Panc1 (cell line): ENCODE data around the gene TSHZ2.

Experiments used
- CTCF ChIP-seq: fragments of 450-650 bp; IDR thresholded peaks from 2 replicates; pipeline ENCODE4 v1.5.1; 2017; ENCODE audit warnings: mild to moderate bottlenecking
- POLR2AphosphoS5 ChIP-seq: IDR thresholded peaks from 2 replicates; pipeline ENCODE4 v1.6.1; 2012; ENCODE audit warnings: mild to moderate bottlenecking, low read depth, low read length, moderate library complexity
- TCF7L2 ChIP-seq: IDR thresholded peaks from 2 replicates; pipeline ENCODE4 v1.6.1; 2011; ENCODE audit warnings: mild to moderate bottlenecking, low read depth, low read length, inconsistent platforms
- TF ChIP-seq, protein P1 (sequence below), 2 experiments: IDR thresholded peaks; 2 replicates each; pipeline ENCODE4 v1.6.1; 2011 to 2012; ENCODE audit warnings: low read depth in 2 of 2, control low read depth in 1 of 2, low read length in 1 of 2, mild to moderate bottlenecking in 1 of 2, moderate library complexity in 1 of 2; ENCODE audit not compliant: insufficient read depth in 1 of 2

DNA sequence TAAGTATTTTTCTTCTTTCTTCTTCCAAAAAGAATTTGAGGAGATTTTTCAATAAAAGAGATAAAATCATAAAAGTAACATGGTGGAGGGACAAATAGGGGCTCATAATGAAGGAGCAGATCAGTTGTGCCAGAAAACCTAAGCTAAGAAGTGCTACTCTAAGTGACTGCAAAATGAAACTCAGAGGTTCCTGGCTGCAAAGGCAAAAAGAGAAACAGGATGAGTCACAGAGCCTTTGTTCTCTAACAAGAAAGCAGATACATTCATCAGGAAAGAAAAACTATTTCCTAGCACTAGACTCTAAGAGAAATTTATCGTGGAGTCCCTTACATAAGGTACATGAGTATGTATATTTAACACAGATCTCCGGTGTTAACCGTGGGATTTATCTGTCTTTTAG lies 49.8 kb downstream of the TSHZ2 start:
- TF ChIP-seq CTCF (no peak), TCF7L2 (no peak), POLR2AphosphoS5 (no peak)
- TF ChIP-seq, protein P1, sequence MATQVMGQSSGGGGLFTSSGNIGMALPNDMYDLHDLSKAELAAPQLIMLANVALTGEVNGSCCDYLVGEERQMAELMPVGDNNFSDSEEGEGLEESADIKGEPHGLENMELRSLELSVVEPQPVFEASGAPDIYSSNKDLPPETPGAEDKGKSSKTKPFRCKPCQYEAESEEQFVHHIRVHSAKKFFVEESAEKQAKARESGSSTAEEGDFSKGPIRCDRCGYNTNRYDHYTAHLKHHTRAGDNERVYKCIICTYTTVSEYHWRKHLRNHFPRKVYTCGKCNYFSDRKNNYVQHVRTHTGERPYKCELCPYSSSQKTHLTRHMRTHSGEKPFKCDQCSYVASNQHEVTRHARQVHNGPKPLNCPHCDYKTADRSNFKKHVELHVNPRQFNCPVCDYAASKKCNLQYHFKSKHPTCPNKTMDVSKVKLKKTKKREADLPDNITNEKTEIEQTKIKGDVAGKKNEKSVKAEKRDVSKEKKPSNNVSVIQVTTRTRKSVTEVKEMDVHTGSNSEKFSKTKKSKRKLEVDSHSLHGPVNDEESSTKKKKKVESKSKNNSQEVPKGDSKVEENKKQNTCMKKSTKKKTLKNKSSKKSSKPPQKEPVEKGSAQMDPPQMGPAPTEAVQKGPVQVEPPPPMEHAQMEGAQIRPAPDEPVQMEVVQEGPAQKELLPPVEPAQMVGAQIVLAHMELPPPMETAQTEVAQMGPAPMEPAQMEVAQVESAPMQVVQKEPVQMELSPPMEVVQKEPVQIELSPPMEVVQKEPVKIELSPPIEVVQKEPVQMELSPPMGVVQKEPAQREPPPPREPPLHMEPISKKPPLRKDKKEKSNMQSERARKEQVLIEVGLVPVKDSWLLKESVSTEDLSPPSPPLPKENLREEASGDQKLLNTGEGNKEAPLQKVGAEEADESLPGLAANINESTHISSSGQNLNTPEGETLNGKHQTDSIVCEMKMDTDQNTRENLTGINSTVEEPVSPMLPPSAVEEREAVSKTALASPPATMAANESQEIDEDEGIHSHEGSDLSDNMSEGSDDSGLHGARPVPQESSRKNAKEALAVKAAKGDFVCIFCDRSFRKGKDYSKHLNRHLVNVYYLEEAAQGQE (IDR thresholded peaks at IDR 0.05; ENCODE audit: insufficient read depth in 1 of 2, low read depth in 2 of 2, low read length in 1 of 2) = no peak
